Lower leg skin (tissue), 3 donors: ENCODE results near the gene ASCC1.

Experiments used
- CTCF ChIP-seq, 3 donors: fragments of 450-650 bp; IDR thresholded peaks; one replicate each; pipeline ENCODE4 v1.5.1; 2016; ENCODE audit warnings: antibody characterized with exemption in 3 of 3, mild to moderate bottlenecking in 3 of 3, moderate library complexity in 2 of 3
- POLR2A ChIP-seq, 2 donors: fragments of 450-650 bp; IDR thresholded peaks; one replicate each; pipeline ENCODE4 v1.6.1; 2016 to 2017; ENCODE audit warnings: antibody characterized with exemption in 2 of 2, mild to moderate bottlenecking in 1 of 2, moderate library complexity in 1 of 2

- TF ChIP-seq CTCF (IDR thresholded peaks at IDR 0.05) (no peak), POLR2A (IDR thresholded peaks at IDR 0.05) (no peak)
Observed at GRCh38 chr10:72110673-72111401, 105.2 kb downstream of the ASCC1 start.
